SK-N-MC (cell line): ENCODE data around the gene VASN.
"Not testable (repeated sequence)": the region's sequence is repeated elsewhere in the genome, so short reads cannot be mapped to it uniquely, and the experiment has no call there.

Experiments
- DNase-seq: peaks from one replicate; pipeline ENCODE4 v3.0.0-alpha.2; 2011; ENCODE audit warnings: low read depth, low spot score
- H3K27ac ChIP-seq: fragments of 200-600 bp; sonication (generic); 2 replicates; pipeline ENCODE4 v1.5.1; 2016; ENCODE audit warnings: mixed run types
- H3K36me3 ChIP-seq: fragments of 200-600 bp; sonication (generic); 2 replicates; pipeline ENCODE4 v1.6.1; 2017; ENCODE audit warnings: antibody characterized with exemption, low read length, mixed read lengths; ENCODE audit not compliant: insufficient read depth
- H3K4me3 ChIP-seq: fragments of 200-600 bp; sonication (generic); 2 replicates; pipeline ENCODE4 v1.5.1; 2016
- H3K9ac ChIP-seq: fragments of 200-600 bp; sonication (generic); 2 replicates; pipeline ENCODE4 v1.8.0; 2017; ENCODE audit warnings: mixed run types, mixed read lengths; ENCODE audit not compliant: insufficient read length
- H3K9me3 ChIP-seq: fragments of 200-600 bp; sonication (generic); 2 replicates; pipeline ENCODE4 v1.6.1; 2017; ENCODE audit warnings: low read depth, mild to moderate bottlenecking, antibody characterized with exemption, low read length, moderate library complexity, mixed read lengths
- EZH2 ChIP-seq: fragments of 200-600 bp; sonication (generic); IDR thresholded peaks from one replicate; pipeline ENCODE4 v1.6.1; 2017; ENCODE audit warnings: antibody characterized with exemption
- FOXP2 ChIP-seq: optimal IDR thresholded peaks from 2 replicates; pipeline ENCODE3; 2011; ENCODE audit warnings: mild to moderate bottlenecking, moderate library complexity; ENCODE audit not compliant: insufficient read depth; ENCODE audit errors: extremely low read length, control extremely low read depth
- POLR2AphosphoS5 ChIP-seq: IDR thresholded peaks from 2 replicates; pipeline ENCODE4 v1.6.1; 2012; ENCODE audit warnings: mild to moderate bottlenecking, low read depth, low read length, borderline replicate concordance

The VASN gene

DNA sequence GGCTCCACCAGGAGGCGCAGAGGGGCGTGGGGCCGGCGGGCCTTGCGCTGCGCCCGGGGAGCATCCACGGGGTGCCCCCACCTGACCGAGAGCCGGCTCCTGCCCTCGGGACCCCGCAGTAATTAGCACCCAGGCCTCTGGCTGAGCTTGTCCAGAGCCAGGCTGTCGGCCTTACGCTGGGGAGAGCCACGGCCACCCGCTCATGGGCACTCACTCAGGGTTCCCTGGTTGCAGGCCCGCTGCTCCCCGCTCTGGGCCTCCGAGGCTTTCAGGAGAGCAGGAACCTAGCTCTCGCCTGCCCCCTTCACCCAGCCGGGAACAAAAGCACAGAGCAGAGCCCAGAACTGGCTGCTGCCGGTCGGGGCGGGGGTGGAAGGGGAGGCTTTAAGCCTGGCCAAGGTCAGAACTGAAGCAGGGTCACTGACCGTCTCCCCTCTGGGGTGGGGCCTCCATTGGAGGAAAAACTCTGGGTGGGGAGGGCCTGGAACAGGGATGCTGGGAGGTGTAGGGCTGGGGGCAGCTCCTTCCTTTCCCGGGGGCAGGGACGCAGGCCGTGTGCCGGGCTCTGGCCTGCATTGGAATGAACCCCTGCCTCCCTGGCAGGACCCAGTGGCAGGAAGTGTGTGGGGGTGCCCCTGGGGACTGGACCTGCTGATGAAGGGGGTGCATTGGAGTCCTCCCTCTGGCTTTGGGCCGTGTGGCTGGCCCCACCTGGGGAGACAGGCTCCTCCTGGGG is 43.4 kb upstream of the VASN start:
- Histone ChIP-seq H3K9me3 (no peaks in the 10 kb centered on the region), H3K27ac (no peak overlapping the region), H3K4me3 (no peak overlapping the region), H3K36me3 (no peaks in the 10 kb centered on the region), H3K9ac (no peak overlapping the region)
- DNase-seq = no peak
- TF ChIP-seq EZH2 (no peak), POLR2AphosphoS5 (no peak), FOXP2 (no peak)

DNA sequence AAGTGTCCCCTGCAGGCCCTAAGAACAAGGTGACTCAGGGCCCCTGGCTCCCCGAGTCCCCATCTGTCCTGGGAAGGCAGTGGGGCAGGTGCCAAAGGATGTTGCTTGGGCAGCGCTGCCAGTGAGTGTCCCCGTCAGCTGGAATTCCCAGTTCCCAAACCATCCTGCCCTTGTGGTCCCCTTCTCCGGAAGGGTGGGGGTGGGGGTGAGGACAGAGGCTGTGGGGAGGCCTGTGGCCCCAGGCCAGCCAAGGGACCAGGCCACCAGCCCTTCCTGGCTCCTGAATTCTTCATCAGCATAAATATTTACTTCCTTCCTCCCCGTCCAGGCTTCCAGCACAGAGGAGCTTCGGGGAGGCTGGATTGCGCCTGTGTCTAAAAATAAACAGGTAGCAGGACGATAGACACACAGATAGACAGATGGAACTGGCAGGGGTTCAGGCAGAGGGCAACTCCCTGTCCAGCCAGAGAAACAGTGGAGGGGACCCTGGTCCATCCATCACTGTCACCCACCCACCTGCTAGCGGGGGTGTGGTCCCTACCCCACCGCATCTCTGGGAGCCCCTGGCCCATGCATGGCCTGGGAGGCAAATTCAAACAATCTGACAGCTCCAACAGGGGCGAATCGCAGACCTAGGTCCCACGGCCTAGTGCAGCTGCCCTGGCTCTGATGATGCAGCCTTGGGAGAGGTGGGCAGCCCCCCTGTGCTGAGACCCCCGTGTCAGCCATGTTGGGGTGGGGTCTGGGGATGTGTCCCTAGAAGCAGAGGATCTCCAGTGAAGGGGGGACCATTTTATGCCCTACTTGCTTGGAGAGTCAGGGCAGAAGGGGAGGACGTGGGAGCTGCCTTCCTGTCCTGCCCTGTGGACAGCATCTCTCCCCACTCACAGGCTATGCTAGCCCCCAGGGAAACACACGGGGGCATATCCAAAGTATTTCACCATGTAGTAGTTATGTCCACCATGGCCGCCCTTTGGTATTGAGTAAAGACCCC is 42.6 kb upstream of the VASN start:
- no peak for DNase-seq
- no peak overlapping the region for H3K27ac ChIP-seq
- H3K9ac ChIP-seq = no peak overlapping the region

DNA sequence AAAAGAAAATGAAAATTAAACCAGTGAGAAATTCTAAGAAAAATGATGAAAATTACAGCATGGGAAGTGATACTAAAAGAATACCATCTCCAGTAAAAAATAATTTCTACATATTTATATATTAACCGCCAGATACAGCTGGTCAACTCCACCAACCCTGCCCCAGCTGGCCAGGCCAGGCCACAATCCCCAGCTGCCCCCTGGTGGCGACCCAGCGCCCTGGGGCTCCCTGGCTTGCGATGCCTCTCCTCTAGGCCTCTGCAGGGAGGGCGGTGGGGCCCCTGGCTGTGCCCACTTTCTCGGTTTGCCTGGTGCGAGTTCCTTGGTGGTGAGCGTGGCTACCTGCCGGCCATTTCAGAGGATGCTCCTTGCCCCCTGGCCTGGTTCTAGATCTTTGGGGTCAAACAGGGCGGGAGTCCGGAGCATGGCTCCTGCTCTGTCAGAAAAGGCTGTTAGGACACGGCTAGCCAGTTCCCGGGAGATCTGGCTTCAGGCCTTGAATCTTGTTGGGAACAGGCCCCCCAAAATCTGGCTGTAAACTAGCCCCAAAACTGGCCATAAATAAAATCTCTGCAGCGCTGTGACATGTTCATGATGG is 41.3 kb upstream of the VASN start:
- no peak for DNase-seq
- TF ChIP-seq POLR2AphosphoS5 (no peak), FOXP2 (no peak), EZH2 (no peak)
- H3K27ac ChIP-seq = no peak overlapping the region
- H3K9me3 ChIP-seq = no peaks in the 10 kb centered on the region
- no peak overlapping the region for H3K4me3 ChIP-seq
- H3K36me3 ChIP-seq = no peaks in the 10 kb centered on the region
- no peak overlapping the region for H3K9ac ChIP-seq

More for the DNA sequence above, 42.6 kb upstream of the VASN start:
- TF ChIP-seq FOXP2 = no peak
- no peak for TF ChIP-seq EZH2
- TF ChIP-seq POLR2AphosphoS5 = no peak
- Histone ChIP-seq H3K36me3 (no peaks in the 10 kb centered on the region), H3K9me3 (no peaks in the 10 kb centered on the region), H3K4me3 (no peak overlapping the region)

DNA sequence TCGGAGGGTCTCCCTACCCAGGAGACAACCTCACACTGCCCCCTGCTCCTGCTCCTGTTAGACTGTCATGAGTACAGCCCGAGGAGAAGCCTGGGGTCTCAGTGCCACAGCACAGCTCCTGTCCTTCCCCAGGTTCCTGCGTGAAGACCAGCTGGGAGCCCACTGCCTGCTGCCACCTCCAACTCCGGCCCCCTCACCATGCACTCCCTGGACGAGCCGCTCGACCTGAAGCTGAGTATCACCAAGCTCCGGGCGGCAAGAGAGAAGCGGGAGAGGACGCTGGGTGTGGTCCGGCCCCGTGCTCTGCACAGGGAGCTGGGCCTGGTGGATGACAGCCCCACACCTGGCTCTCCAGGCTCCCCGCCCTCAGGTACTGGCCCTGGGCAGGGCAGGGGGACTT is 39.6 kb upstream of the VASN start:
- H3K4me3 ChIP-seq = no peak overlapping the region
- H3K9me3 ChIP-seq = no peaks in the 10 kb centered on the region
- no peak overlapping the region for H3K27ac ChIP-seq
- H3K36me3 ChIP-seq = no peaks in the 10 kb centered on the region
- DNase-seq = no peak
- no peak overlapping the region for H3K9ac ChIP-seq
- TF ChIP-seq FOXP2 (no peak), POLR2AphosphoS5 (no peak), EZH2 (no peak)

DNA sequence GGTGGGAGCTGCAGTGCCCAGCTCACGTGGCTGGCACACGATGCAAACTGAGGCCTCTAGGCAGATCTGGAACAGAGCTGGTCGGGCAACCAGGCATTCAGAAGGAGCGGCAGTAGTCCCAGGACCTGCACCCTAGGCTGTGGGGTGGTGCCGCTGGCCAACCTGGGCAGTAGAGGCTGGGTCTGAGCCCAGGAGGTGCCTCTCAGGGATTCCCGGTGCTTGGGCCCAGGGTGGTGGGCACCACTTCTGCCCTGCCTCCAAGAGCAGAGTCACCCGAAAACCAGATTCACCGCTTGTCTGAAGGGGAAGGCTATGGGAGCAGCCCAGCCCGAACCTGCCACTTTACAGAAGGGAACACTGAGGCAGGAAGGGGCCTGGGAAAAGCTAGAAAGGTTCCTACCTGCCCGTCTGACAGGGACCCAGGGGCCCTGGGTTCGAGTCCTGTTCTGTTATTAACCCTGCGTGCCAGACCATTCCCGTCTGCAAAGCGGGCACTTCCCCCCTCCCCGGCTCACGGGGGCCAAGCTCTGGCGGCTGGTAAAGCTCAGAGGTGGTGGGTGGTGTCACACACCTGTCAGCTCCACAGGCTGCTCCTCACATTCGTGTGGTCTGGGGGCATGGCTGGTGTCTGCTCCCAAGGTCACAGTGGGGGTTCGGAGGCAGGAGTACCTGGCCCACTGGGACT is 38.9 kb upstream of the VASN start:
- DNase-seq = no peak
- H3K27ac ChIP-seq = no peak overlapping the region
- no peak overlapping the region for H3K4me3 ChIP-seq
- TF ChIP-seq POLR2AphosphoS5 (no peak), EZH2 (no peak), FOXP2 (no peak)
- H3K9ac ChIP-seq = no peak overlapping the region
- no peaks in the 10 kb centered on the region for H3K9me3 ChIP-seq
- H3K36me3 ChIP-seq = no peaks in the 10 kb centered on the region; the same call in 1 of the 2 replicates

DNA sequence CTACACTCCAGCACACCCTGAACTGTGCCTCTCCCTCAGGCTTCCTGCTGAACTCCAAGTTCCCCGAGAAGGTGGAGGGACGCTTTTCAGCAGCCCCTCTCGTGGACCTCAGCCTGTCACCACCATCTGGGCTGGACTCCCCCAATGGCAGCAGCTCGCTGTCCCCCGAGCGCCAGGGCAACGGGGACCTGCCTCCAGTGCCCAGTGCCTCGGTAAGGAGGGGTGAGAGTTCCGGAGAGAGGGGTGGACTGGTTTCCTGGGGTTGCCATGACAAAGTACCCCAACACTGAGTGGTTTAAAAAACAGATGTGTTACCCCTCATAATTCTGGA is 38.4 kb upstream of the VASN start:
- DNase-seq = no peak
- no peak for TF ChIP-seq POLR2AphosphoS5
- TF ChIP-seq EZH2 = no peak
- TF ChIP-seq FOXP2 = no peak
- no peak overlapping the region for H3K9ac ChIP-seq
- no peaks in the 10 kb centered on the region for H3K9me3 ChIP-seq
- H3K27ac ChIP-seq = no peak overlapping the region
- H3K36me3 ChIP-seq = no peaks in the 10 kb centered on the region; the same call in 1 of the 2 replicates
- no peak overlapping the region for H3K4me3 ChIP-seq

DNA sequence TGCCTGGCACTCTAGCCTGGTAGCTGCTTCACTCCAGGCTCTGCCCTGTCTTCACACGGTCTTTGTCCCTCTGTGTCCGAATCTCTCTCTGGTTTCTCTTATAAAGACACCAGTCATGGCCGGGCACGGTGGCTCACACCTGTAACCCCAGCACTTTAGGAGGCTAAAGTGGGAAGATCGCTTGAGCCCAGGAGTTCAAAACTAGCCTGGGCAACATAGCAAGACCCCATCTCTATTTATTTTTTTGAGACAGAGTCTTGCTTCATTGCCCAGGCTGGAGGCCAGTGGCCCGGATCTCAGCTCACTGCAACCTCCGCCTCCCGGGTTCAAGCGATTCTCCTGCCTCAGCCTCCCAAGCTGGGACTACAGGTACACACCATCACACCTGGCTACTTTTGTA is 37.9 kb upstream of the VASN start:
- H3K9me3 ChIP-seq, H3K9ac ChIP-seq, H3K36me3 ChIP-seq, H3K27ac ChIP-seq, H3K4me3 ChIP-seq, DNase-seq: not testable (repeated sequence)

DNA sequence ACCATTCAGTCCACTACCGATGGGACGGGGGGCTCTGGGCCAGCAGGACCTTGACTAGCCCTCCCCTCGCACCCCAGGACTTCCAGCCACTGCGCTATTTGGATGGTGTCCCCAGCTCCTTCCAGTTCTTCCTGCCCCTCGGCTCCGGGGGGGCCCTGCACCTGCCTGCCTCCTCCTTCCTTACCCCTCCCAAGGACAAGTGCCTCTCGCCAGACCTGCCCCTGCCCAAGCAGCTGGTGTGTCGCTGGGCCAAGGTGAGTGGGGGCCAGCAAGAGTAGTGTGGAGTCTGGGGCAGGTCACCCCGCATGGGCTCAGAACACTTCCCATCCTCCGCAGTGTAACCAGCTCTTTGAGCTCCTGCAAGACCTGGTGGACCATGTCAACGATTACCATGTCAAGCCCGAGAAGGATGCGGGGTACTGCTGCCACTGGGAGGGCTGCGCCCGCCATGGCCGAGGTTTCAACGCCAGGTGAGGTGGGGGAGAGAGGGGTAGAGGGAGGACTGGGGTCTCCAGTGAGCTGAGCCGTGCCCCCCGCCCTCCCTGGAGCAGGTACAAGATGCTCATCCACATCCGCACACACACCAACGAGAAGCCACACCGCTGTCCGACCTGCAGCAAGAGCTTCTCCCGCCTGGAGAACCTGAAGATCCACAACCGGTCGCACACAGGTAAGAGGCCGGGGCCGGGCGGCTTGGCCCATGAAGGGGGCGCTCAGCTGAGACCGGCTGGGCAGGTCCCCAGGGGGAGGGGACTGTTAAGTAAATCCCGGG is 36.7 kb upstream of the VASN start:
- H3K9me3 ChIP-seq = no peaks in the 10 kb centered on the region
- no peak for DNase-seq
- H3K27ac ChIP-seq = no peak overlapping the region
- no peak for TF ChIP-seq FOXP2
- no peak for TF ChIP-seq POLR2AphosphoS5
- no peak for TF ChIP-seq EZH2
- no peak overlapping the region for H3K4me3 ChIP-seq
- no peaks in the 10 kb centered on the region; the same call in 1 of the 2 replicates for H3K36me3 ChIP-seq
- no peak overlapping the region for H3K9ac ChIP-seq
